ENCODE measurements around the gene ATMIN. TPM values are rescaled to one million over a fixed set of nuclear protein-coding genes. Genes with fewer than 3 reads are reported as not detected.

Gene ATMIN
- total RNA-seq, 2 donors from 2014 or later = 25.5 to 34.4 TPM

DNA sequence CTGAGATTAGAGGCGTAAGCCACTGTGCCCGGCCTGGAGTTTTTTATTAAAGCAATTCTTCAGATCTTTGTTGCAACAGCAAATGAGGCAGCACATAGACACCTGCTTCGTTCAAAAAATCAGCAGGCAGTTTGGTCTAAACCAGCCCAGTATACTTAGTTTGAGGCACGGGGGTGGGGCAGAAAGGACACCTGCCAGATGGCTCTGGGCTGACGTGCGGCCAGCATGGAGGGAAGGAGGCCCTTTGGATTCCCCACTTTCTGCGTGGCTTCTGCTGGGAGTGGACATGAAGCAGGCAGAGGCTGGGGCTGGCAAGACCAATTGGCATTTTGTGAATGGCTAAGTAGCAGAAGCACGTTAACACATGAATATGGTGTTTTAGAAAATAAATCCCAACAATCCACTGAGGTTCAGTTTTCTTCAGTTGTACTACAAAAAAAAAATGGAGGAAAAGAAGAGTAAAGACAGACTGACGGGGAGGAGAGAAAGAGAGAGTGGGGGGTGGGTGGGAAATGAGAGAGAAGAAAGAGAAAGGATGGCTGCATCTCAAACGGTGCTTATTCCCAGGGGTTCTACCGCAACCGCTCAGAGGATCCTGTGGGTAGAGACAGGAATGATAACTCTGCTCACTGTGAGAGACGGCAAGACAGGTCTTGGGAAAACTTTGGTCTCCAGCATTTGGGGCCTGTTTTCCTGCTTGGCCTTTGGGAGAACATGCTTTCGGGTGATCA lies 25.1 kb downstream of the ATMIN start:
- DNase-seq = no peak
- no peak for ATAC-seq
- intact Hi-C loops (cut with DNase I, micrococcal nuclease) = no loop called here

DNA sequence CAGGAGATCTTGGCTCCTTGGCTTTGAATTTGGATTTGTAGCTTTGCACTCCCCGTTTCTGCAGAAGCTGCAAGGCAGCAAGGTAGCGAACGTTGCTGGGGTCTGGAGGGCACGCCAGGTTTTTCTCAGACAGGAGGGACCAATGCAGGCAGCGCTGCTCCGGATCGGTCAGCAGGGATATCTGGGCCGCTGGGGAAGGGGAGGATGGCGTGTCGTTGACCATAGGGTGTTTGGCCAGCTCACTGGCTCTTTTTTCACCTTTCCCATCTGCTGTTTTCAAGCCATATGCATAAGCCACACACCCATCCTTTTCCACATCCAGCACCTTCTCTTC lies 25.6 kb downstream of the ATMIN start:
- intact Hi-C loops (cut with DNase I, micrococcal nuclease) = no loop called here
- DNase-seq (no peak), ATAC-seq (no peak)

DNA sequence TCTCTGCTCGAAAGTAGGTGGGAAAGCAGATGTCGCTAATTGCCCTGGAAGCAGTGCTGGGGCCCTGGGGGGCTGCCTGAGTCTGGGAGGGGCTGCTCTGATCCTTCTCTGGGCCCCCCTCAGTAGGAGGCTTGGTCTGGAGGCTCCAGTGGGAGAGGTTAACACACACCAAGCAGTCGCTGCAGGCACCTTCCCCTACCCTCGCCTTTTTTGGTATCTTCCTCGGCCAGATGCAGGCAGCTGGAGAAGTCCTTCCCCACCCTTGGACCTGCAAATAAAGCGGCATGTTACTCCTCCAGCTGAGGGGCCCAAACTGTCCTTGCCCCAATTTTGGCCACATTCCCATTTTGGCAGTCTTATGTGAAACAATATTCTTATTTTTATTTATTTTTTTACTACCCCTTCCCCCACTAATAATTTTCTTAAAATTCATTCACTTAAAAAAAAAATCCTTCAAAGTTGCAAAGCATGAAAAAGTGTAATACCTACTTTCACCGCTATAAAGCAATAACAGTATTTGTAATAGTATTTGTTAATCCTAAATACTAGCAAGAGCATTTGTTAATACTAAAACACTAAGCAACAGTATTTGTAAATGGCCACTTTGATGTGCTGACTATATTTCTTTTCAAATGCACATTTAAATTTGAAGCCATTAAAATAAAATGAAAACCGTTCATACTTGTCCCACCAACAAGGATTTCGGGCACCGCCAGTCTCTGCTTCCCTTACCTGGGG lies 26.4 kb downstream of the ATMIN start:
- no peak for ATAC-seq
- intact Hi-C loops (cut with DNase I, micrococcal nuclease) = no loop called here
- no peak for DNase-seq

DNA sequence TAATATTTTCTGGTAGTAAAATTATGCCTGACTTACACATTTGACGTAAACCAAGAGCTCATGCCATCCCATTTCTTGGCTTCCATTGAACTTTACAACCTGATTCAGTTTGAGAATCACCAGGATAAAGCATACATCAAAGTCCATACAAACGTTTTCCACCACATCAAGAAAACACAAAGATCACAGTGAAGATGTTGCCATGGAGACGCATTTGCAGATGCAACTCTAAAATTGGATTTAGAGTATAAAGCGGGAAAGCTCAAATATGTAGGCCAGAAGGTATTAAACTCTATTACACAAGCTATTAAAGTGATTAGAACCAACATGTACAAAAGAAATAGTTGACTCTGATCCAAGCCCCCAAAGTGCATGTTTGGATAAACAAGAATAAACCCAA lies 31.0 kb downstream of the ATMIN start:
- intact Hi-C loops (cut with DNase I, micrococcal nuclease) = no loop called here
- no peak for ATAC-seq

DNA sequence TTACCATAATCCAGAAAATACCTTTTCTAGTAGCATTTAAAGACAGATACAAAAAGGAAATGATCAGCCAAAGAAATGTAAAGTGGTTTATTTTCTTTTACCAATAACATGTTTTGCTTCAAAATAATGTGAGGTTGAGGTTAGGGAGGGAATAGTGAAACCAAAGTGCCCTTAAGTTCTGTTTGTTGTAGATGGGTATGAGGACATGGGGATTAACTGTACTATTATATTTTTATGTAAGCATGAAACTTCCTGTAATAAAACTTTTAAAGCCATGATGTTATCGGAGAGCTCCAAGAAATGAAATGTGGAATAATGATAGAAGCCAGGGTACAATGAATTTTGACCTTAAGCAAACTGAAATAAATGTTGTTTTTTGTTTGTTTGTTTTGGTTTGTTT lies 31.5 kb downstream of the ATMIN start:
- ATAC-seq (no peak), DNase-seq (no peak)
- intact Hi-C loops (cut with DNase I, micrococcal nuclease) = no loop called here

More for the DNA sequence above, 31.0 kb downstream of the ATMIN start:
- no peak for DNase-seq

DNA sequence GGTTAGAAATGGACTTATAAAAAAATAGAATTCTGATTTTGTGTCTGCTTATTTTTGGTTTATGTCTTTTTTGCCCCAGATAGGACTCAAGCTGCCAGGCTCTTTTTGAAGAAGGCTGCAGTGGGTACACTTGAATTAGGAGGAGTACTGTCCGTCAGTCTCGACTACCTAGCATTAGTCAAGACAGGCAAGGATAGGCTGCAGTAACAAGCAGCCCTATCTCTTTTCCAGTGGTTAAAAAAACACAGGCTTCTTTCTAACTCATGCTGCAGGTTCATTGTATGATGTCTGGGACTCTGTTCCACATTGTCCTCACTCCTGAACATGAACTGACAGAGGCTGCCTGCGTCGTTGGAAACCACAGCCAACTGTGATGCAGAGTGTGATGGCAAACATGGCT lies 33.4 kb downstream of the ATMIN start:
- intact Hi-C loops (cut with DNase I, micrococcal nuclease) = no loop called here
- no peak for DNase-seq
- no peak for ATAC-seq

DNA sequence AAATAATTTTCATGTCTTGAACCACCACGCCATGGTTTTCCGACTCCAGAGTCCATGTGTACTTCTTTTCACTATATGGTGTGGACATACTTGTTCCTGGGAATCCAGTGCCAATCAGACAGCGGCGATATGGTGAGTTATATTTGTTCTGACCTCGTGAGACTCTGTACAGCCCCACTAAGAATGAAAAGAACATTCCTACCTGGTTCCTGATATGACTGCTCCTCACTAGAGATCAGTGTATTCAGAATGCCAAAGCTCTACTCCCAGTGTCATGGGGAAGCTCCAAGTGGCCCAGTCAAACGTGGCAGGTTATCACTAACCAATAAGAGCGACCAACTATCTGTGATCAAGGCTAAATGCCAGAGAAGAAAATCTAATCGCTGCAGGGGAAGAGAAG lies 35.3 kb downstream of the ATMIN start:
- intact Hi-C loops (cut with DNase I, micrococcal nuclease) = no loop called here
- DNase-seq = no peak
- no peak for ATAC-seq

DNA sequence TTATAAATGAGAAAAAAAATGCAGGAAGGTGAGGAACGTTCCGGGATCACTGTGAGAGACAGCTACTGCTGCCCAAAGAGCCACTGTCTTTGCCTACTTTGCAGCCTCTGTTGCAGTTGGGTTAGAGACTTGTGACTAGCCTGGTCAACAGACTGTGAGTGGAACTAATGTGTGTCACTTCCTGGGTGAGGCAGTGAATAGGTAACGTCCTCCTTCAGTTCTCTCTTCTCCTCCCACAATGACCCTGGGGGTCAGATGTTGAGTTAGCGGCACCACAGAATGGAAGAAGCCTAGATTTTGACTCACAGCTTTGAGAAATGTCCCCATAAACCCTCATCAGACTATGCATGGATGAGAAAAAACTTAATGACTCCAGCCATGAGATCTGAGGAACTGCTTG lies 36.2 kb downstream of the ATMIN start:
- no peak for DNase-seq
- ATAC-seq = no peak
- intact Hi-C loops (cut with DNase I, micrococcal nuclease) = no loop called here

DNA sequence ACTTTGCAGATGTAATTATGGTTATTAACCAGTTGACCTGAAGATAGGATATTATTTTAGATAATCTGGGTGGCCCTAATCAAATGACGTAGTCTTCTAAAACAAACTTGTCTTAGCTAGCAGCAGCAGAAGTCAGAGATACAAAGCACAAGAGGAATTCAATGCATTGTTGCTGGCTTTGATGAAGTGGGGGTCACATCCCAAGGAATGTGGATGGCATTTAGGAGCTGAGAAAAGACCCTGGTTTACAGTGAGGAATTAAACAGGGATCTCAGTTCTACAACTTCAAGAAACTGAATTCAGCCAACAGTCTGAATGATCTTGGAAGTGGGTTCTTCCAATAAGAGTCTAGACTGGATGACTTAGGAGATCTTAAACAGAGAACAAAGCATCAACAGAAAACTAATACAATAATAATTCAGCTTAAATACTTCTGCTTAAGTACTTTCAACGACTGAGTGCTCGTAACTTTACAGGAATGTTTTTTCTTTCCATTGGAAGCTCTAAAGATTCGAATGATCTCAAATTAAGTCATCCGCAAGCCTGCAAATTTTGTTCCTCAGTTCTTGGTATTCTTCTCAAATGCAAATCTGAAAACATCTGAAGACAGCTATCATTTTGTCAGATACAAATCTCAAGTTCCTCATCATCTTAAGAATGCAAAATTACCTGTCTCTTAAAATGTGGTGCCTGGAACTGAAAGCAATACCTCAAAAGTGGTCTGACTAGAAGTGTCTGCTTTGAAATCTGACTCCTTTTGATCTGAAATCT lies 38.1 kb downstream of the ATMIN start:
- intact Hi-C loops (cut with DNase I, micrococcal nuclease) = no loop called here
- DNase-seq = no peak
- ATAC-seq = no peak

DNA sequence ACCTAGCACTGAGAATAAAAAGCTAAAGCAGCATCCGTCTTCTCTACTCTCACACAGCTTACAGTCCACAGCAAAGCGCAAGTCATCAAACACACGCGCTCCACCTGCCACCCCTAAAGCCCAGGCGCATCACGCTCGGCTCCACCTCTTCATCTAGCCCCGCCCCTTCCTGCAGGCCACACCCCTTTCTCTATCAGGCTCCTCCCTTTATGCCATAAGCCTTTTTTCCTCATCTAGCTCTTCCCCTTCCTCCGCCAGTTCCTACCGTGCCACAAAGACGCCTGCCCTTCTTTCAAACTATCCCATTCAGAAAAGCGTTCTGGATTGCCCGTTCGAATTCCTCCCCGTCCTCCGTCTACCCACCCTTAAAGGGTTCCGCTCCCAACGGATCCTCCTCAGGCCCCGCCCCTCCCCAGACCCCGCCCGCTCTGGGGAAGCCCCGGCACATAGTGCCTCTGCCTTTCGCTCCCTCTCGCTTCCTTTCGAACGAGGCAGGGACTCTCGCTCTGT lies 41.0 kb downstream of the ATMIN start:
- intact Hi-C loops (cut with DNase I, micrococcal nuclease) = no loop called here
- DNase-seq (peak; percentile 89 to 94), ATAC-seq (peak; percentile 89)

DNA sequence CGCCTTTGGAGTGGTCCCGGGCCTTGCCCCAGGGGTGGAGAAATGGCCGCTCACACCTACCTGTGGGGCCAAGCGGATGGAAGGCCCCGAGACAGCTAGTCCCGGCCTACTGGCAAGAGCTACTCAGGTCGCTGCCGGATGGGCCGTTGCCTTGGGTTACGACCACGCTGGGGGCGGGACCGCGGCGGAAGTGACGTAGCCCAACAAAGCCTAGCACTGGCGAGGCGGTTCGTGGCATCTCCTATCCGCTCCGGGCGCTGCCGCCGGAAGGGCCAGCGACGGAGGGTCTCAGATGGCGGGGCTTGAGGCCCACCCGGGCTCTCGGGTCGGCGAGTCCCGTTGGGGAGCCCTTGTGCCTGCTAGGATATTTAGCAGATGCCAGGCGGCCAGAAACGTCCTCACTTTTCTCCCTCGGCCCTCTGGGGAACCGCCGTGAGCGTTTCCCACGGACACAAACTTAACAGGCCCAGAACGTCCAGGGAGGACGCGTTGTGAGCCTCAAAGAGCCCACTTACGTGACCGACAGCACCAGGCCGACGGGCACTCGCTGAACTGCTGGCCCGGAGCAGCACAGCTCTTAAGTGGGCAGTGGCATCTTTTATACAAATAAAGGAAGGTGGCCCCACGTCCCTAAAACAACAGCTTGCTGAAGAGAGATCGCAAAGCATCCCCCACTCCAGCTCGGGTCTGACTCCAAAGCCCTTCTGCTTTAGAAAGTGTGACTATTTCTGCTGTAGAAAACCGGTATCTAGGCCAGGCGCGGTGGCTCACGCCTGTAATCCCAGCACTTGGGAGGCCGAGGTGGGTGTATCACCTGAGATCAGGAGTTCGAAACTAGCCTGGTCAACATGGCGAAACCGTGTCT lies 41.7 kb downstream of the ATMIN start, which contains the start of gene C16orf46:
C16orf46 (minus strand) TSS at position 163 of the 865 bp plus-strand sequence. CDS start 13,283 bp downstream, outside the sequence.
- DNase-seq = peak; percentile 97 to 98
- ATAC-seq = peak; percentile 97
- intact Hi-C loops (cut with DNase I, micrococcal nuclease) = no loop called here

DNA sequence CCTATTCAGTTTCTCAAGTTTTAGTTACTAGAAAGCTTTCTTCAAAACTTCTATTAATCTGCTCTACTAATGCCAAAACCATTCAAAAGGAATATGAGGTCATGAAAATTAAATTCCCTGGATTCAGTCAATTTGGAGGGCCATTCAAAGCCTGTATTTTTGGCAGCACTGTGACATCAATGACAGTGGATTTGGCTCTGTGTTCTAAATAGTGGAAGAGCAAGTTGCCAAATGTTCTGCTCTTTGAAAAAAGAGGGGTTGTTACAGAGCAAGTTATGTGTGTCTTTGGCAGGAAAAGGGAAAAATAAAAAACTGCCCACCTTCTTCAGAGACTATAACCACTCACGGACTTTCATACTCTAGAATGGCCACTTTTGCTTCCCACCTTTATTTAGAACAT lies 44.6 kb downstream of the ATMIN start:
- ATAC-seq = no peak
- intact Hi-C loops (cut with DNase I, micrococcal nuclease) = no loop called here
- DNase-seq = no peak

DNA sequence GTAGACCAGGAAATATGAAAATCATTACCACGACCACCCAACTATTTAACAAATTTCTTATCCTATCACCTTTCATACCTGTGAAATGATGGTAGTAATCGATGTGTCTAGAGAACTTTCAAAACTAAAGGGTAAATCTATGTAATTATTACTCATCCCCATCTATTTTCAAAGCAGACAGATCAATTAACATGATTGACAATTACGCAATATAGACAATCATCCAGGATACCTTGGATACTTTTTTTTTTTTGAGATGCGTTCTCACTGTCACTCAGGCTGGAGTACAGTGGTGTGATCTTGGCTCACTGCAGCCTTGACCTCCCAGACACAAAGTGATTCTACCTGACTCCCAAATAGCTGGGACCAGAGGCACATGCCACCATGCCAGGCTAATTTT lies 45.4 kb downstream of the ATMIN start:
- intact Hi-C loops (cut with DNase I, micrococcal nuclease) = no loop called here
- DNase-seq (no peak), ATAC-seq (no peak)

DNA sequence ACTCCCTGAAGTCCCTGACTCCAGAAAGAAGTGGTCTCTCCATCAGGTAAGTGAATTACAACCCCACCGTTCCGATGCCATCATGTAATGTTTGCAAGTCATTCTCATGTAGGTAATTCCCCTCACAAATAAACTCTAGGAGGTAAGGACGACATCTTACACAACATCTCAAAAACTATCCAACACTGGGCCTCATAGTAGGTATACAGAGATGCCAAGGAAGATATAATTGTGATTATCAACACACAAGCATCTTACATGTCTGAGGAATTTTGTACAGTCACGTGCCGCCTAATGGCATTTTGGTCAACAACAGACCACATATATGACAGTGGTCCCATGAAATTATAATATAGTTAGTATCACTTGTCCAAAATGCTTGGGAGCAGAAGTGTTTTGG lies 53.2 kb downstream of the ATMIN start:
- no peak for ATAC-seq
- intact Hi-C loops (cut with DNase I, micrococcal nuclease) = no loop called here
- no peak for DNase-seq

DNA sequence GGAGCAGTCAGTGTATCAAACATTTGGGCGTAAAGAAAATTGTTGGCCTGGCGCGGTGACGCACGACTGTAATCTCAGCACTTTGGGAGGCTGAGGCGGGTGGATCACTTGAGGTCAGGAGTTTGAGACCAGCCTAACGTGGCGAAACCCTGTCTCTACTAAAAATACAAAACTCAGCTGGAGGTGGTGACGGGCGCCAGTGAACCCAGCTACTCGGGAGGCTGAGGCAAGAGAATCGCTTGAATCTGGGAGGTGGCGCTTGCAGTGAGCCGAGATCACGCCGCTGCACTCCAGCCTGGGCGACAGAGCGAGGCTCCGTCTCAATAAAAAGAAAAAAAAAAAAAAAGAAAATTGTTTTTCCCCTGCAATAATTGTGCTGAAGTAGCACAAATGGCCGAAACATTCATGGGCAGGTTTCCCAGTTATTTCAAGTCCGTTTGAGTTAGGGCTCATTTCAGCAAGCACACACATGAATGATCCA lies 59.2 kb downstream of the ATMIN start:
- intact Hi-C loops (cut with DNase I, micrococcal nuclease) = no loop called here
- ATAC-seq (no peak), DNase-seq (no peak)

DNA sequence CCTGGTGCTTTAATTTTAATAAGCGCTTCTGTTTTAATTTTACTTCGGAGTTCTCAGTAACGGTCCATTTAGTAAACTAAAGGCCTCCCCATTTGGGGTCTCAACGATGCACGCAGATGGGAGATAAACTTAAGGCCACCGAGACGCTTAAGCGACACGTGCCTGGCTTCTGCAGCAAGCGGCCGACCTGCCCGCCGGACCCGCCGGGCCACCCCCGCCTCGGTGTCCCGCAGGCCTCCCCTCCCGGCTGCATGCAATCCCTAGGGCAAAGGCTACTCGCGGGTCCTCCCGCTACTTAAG lies 60.0 kb downstream of the ATMIN start:
- intact Hi-C loops (cut with DNase I, micrococcal nuclease) = no loop called here
- no peak for DNase-seq
- peak; percentile 3 for ATAC-seq

DNA sequence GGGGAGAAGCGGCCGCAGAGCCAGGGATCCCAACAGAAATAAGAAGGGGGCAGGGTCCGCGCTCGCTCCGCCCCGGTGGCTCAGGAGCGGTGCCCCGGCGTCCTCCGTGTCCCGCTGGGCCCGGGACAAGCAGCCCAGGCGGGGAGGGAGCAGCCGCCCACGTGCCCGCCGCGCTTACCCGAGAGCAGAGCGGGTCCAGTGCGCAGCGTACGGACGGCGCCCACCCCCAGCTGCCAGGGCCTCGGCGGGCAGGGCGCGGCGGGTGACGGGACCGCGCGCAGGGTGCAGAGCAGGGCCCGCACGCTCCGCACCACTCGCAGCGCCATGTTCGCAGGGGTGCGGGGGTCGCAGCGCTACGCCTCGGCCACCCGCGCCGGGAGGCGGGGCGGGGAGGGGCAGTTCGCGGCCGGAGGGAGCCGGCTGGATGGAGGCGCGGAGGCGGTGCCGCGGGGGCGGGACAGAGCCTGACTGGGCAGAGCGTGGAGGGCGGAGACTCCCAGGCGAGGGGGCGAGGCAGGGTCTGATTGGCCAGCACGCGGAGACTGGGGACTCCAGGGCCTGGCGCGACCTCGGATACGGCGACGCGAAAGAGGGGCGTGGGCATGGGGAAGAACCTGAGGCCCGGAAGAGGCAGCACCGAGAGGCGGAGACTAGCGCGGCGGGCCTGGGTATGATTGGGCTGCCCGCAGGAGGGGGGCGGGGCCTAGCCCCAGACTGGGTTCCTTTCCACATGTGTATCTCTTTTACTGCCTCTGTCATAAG lies 60.5 kb downstream of the ATMIN start, which contains the start of gene GCSH:
GCSH (minus strand) TSS at position 443 of the 762 bp plus-strand sequence; CDS start at position 326, 117 bp downstream.
- peak; percentile 98 for ATAC-seq
- intact Hi-C loops (cut with DNase I, micrococcal nuclease) = no loop called here

DNA sequence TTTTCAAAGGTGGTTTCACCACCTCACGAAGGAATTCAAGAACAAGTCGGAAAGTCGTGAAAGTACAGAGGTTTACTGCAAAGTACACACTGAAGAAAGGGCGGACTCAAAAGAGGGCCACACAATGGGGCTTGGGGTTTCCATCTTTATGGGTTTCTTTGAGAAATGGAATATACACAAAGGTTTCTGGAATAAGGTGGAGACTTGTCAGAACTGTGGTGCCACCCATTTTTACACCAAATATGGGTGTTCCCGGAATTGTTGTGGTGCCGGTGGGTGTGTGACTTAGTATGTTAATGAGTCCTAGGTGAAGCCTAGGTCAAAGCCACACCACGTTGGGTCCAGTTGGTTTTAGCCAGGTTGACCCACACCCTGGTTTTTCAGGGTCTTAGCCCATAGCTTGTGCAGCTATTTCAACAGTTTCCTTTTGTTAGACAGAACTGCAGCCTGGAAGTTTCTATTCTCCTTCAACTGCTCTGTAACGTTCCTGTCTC lies 61.1 kb downstream of the ATMIN start:
- peak; percentile 28 for ATAC-seq
- peak; percentile 29 to 56 for DNase-seq
- intact Hi-C loops (cut with DNase I, micrococcal nuclease) = no loop called here

More for the DNA sequence above, 60.5 kb downstream of the ATMIN start, which contains the start of gene GCSH:
- DNase-seq = peak; percentile 99 to 100

Measured in left colon (tissue), 2 donors.